Hematopoietic multipotent progenitor cell treated with erythropoietin and hydrocortisone succinate and interleukin-3 and kit ligand, for 17 days (in vitro differentiated cells): ENCODE results near the gene PTH.

Experiments used
- DNase-seq: peaks from one replicate; pipeline ENCODE4 v3.0.0-alpha.2; 2015; ENCODE audit warnings: low spot score

Gene PTH

GRCh38 chr11:13449522-13449921 is 46.3 kb downstream of the PTH start:
- DNase-seq: no peak

- no peak for DNase-seq
Measured at GRCh38 chr11:13448876-13449275, 46.9 kb downstream of the PTH start.

- no peak for DNase-seq
Measured at GRCh38 chr11:13446444-13446843, 49.4 kb downstream of the PTH start.

GRCh38 chr11:13445588-13445987 is 50.2 kb downstream of the PTH start:
- DNase-seq: no peak
